SKM-1 (cell line): ENCODE results near the gene CLDN7.

Source experiments
- DNase-seq: peaks from one replicate; lab custom pipeline; 2025; ENCODE audit not compliant: unreplicated experiment; lab: John Stamatoyannopoulos, UW

The CLDN7 gene

GRCh38 chr17:7221278-7222092 is 40.8 kb downstream of the CLDN7 start:
- DNase-seq, result no peak

DNA sequence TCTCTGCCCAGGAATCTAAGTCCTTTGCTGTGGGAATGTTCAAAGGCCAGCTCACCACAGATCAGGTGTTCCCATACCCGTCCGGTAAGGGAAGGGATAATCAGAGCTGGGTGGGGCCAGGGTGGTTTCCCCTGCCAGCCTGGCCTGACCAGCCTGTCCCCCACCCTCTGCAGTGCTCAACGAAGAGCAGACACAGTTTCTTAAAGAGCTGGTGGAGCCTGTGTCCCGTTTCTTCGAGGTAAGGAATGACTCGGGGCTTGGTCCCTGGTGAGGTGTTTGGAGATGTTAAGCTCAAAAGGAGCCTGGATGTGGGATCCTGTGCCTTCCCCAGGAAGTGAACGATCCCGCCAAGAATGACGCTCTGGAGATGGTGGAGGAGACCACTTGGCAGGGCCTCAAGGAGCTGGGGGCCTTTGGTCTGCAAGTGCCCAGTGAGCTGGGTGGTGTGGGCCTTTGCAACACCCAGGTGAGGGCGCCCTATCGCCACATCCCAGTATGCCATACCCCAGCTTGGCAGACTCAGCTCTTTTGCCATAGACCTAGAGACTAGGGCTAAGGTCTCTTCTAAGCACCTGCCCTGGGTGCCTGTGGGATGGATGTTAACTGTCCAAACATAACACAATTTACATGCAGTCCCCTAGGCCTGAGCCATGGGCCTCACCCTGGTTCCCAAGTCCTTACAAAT is 41.5 kb downstream of the CLDN7 start:
- peak; percentile 1 for DNase-seq

DNA sequence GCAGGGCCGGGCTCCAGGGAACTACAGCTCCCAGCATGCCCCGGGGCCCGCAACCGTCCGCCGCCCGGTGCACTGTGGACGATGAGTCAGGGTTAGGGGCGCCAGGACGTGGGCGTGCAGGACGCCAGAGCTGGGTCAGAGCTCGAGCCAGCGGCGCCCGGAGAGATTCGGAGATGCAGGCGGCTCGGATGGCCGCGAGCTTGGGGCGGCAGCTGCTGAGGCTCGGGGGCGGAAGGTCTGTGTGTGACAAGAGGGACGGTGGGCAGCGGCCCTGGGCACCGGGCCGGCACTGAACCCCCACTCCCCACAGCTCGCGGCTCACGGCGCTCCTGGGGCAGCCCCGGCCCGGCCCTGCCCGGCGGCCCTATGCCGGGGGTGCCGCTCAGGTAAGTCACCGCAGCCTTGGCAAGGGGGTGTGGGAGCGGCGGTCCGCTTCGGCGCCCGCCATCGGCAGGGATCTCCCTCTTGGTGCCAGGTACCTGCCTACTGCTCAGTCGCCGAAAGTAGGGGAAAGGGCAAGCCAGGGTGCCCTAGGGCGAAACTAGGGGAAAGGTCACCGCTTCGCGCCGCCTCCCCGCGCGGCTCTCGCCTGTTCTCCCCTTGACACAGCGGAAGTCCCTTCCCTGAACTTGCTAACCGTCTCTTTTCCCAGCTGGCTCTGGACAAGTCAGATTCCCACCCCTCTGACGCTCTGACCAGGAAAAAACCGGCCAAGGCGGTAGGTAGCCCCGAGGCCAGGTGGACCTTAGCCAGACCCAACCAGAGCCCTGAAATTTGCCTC is 42.3 kb downstream of the CLDN7 start, which contains the start of the genes ACADVL and DLG4:
Gene ACADVL (plus strand): TSS at position 127 of the 781 bp plus-strand sequence. CDS start 47 bp downstream, at position 174.
Gene DLG4 (minus strand): TSS at position 25 of the 781 bp plus-strand sequence.
- DNase-seq, result peak; percentile 1

- DNase-seq, result no peak
Measured at GRCh38 chr17:7219229-7219811, 43.0 kb downstream of the CLDN7 start.

- DNase-seq, result no peak
Measured at GRCh38 chr17:7218758-7219157, 43.5 kb downstream of the CLDN7 start.

GRCh38 chr17:7218166-7218565 is 44.1 kb downstream of the CLDN7 start:
- DNase-seq, result no peak

GRCh38 chr17:7217113-7217987 is 44.9 kb downstream of the CLDN7 start:
- peak; percentile 3 for DNase-seq

GRCh38 chr17:7216242-7217112 is 45.8 kb downstream of the CLDN7 start:
- no peak for DNase-seq

DNA sequence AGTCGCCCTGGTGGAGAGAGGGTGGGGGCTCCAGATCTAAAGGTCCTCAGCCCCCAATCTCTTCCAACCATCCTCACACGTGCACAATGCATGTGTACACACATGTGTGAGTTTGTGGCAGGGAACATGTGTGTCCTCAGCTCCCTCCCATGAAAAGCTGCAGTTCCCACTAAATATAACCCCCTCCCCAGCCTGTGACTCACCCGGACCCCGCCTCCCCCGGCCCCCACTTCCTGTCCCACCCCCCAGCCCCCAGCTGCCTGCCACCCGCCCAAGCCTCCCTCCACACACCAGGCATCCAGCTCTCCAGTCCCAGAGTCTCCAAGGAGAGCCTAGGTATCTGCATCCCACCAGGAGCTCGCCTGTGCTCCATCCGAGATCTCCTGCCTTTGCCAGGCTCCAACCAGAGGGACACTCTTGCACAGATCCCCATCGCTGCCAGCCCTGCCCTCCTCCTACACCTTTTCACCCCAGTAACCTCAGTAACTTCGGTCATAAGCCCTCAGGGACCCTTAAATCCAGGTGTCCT is 46.6 kb downstream of the CLDN7 start:
- DNase-seq, result no peak

DNA sequence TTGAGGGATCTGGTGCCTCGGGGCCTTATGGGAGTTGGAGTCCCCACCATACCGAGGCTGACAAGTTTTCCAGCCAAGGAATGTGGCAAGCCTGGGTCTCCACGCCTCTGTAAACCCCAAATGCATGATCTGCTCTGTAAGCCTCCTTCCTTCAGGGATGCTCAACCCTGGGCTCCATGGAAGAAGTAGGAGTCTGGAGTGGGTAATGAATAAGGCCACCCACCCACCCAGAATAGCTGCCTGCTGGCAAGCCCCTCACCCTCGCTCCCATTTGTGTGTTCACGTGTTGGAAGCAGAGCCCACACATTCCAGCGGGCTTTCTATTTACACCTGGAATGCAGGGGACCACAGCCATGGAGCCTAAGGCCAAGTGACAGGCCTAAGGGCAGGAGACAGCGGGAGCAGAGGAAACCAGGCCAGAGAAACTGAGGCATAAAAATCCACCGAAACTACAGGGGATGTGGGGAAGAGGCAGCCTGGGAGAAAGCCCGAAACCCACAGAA is 47.1 kb downstream of the CLDN7 start:
- no peak for DNase-seq

DNA sequence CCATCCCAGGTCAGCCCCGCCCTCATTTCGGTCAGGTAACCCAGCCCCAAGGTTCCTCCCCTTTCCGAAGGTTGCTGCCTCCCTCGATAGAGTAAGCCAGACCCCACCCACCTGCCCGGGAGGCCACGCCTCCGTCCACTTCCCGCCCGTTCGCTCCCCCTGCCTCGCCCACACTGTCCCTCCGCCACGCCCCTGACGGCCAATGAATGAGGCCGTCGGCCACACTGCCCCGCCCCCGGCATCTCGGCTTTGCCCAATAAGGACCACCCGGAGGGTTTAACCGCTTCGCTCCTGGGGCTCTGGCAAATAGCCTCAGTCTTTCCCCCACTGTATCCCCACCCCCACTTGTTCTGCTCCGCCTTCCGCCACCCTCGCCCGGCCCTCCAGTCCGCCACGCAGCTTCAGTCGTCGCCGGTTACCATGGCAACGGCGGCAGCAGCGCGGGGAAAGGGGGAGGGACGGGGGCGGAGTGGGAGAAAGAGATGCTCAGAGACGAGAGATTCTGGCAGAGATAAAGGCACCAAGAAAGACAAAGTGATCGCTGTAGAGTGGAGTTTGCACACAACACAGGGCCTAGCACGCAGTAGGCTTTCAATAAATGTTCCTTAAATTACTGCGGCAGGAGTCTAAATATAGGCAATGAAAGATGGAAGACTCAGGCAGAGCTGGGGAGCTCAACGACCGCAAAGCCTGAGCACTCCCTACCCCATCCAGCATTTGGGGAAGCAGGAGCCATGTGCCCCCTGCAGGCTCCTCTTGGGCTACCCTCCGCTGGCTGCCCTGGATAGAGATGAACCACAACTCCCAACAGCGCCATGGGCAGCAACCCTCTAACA is 47.8 kb downstream of the CLDN7 start:
- peak; percentile 56 for DNase-seq

DNA sequence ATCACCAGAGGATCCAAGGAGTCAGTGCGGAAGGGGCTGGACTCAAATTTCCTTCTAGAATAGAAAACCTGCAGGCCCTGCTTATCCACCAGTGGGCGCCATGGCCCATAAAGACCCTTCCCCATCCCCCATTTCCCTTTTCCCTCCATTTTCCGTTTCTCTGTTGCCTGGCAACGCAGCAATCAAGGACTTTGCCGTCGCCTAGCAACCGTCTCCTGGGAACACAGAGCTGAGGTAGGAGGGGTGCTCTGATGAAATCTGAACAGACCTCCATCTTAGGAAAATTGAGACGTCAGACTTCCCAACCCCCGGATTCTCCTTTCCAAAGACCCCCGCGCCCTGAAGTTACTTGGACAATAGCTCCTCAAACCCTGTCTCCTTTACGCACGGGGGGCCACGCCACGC is 48.4 kb downstream of the CLDN7 start:
- DNase-seq, result peak; percentile 8

GRCh38 chr17:7211491-7212273 is 50.6 kb downstream of the CLDN7 start:
- DNase-seq, result no peak
